PC-9 (cell line): ENCODE results near the gene RND3. TPM values are rescaled to one million over a fixed set of nuclear protein-coding genes. Genes with fewer than 3 reads are reported as not detected.

Experiments used
- BruUV-seq: library from RNA; stranded (reverse); fragments of 400-500 nt; replicated peaks from 2 replicates; lab custom pipeline; 2021; lab: Mats Ljungman, UMichigan
- CTCF ChIA-PET: fragments of 300-600 bp; sonication (Branson Sonifier 250); formaldehyde crosslinking; loops from one replicate; lab custom pipeline; 2022; ENCODE audit warnings: antibody characterized with exemption; lab: Charles Lee
- POLR2A ChIA-PET: fragments of 300-600 bp; sonication (Branson Sonifier 250); formaldehyde crosslinking; loops from one replicate; lab custom pipeline; 2022; ENCODE audit warnings: antibody characterized with exemption; ENCODE audit not compliant: unreplicated experiment; lab: Charles Lee
- DNase-seq, 2 experiments: peaks; one replicate each; pipeline versions ENCODE4 v3.0.0 to v3.0.0-alpha.2; 2015 to 2022; ENCODE audit warnings: mixed read lengths in 1 of 2
- H2AFZ ChIP-seq: fragments of 200-600 bp; sonication (generic); 2 replicates; pipeline ENCODE4 v1.8.1; 2017; ENCODE audit warnings: antibody characterized with exemption
- H3F3A ChIP-seq: fragments of 200-600 bp; sonication (generic); 2 replicates; pipeline ENCODE4 v1.8.1; 2017; ENCODE audit warnings: antibody characterized with exemption, mild to moderate bottlenecking, low read depth; ENCODE audit not compliant: insufficient read depth
- H3K27ac ChIP-seq: fragments of 200-600 bp; sonication (generic); 2 replicates; pipeline ENCODE4 v1.6.1; 2016; ENCODE audit warnings: mixed run types
- H3K27me3 ChIP-seq: fragments of 200-600 bp; sonication (generic); 2 replicates; pipeline ENCODE4 v1.6.1; 2016; ENCODE audit warnings: low read depth, mixed run types; ENCODE audit not compliant: insufficient read depth
- H3K36me3 ChIP-seq: fragments of 200-600 bp; sonication (generic); 2 replicates; pipeline ENCODE4 v1.6.1; 2016; ENCODE audit warnings: low read depth, mixed run types
- H3K4me1 ChIP-seq: fragments of 200-600 bp; sonication (generic); replicated peaks from 2 replicates; pipeline ENCODE4 v1.6.1; 2016; ENCODE audit warnings: mixed run types; ENCODE audit not compliant: insufficient read depth
- H3K4me2 ChIP-seq: fragments of 200-600 bp; sonication (generic); 2 replicates; pipeline ENCODE4 v1.6.1; 2017; ENCODE audit warnings: mixed run types
- H3K4me3 ChIP-seq: fragments of 200-600 bp; sonication (generic); 2 replicates; pipeline ENCODE4 v1.6.1; 2016; ENCODE audit warnings: mixed run types
- H3K79me2 ChIP-seq: fragments of 200-600 bp; sonication (generic); 2 replicates; pipeline ENCODE4 v1.6.1; 2017; ENCODE audit warnings: low read depth, mixed run types
- H3K9me2 ChIP-seq: fragments of 200-600 bp; sonication (generic); 2 replicates; pipeline ENCODE4 v1.8.1; 2017; ENCODE audit warnings: mild to moderate bottlenecking; ENCODE audit not compliant: insufficient read depth
- H3K9me3 ChIP-seq: fragments of 200-600 bp; sonication (generic); 2 replicates; pipeline ENCODE4 v1.8.1; 2016; ENCODE audit warnings: low read depth; ENCODE audit not compliant: insufficient read depth
- H4K20me1 ChIP-seq: fragments of 200-600 bp; sonication (generic); 2 replicates; pipeline ENCODE4 v1.8.1; 2017; ENCODE audit not compliant: insufficient read depth
- EZH2 ChIP-seq: fragments of 200-600 bp; sonication (generic); IDR thresholded peaks from 2 replicates; pipeline ENCODE4 v1.8.0; 2017; ENCODE audit warnings: antibody characterized with exemption, low read depth
- intact Hi-C: fragments of 100-400 bp; cut with micrococcal nuclease; formaldehyde crosslinking; loops from one replicate; pipeline ENCODE4 v1.10.0; 2022; ENCODE audit not compliant: unreplicated experiment
- total RNA-seq: library from RNA; stranded (reverse); gene quantifications from 2 replicates; pipeline ENCODE4 v1.2.3, GENCODE V29; 2021
- TF ChIP-seq, protein P1 (sequence below): fragments of 200-600 bp; sonication (generic); conservative IDR thresholded peaks from 2 replicates; pipeline ENCODE4 v1.6.1; 2017; ENCODE audit warnings: mixed run types, antibody characterized with exemption, mild to moderate bottlenecking, moderate library complexity

The RND3 gene
- total RNA-seq, 1 experiment from 2014 or later = 72.9 TPM

GRCh38 chr2:150485871-150486538 lies 1.5 kb downstream of the RND3 start:
- peak overlapping the region; percentile 92 for H3K27ac ChIP-seq
- H2AFZ ChIP-seq = no peak overlapping the region
- H3K27me3 ChIP-seq = no peaks in the 10 kb centered on the region
- H3K9me2 ChIP-seq = no peaks in the 10 kb centered on the region
- intact Hi-C loops = loop anchor here (2.0 to 10.0 kb wide), 4 partner anchors 426 to 753 kb away; no protein-coding TSS in a partner anchor
- H3K9me3 ChIP-seq = no peaks in the 10 kb centered on the region
- no TSS peak for BruUV-seq
- TF ChIP-seq EZH2 = no peak
- ChIA-PET CTCF (interaction anchor here (1.1 kb wide), 1 partner anchor 12 kb away, joined by 3 read pairs; no protein-coding TSS in a partner anchor), POLR2A (interaction anchor here (0.6 to 0.7 kb wide), 2 partner anchors 30 to 275 kb away, joined by 3 read pairs; no protein-coding TSS in a partner anchor)
- peaks cover 32% of the 10 kb centered on the region for H3K36me3 ChIP-seq
- H3K4me2 ChIP-seq = peak overlapping the region; percentile 74
- H3F3A ChIP-seq = peaks cover 19% of the 10 kb centered on the region
- H3K4me3 ChIP-seq = peak overlapping the region; percentile 93
- H3K4me1 ChIP-seq = peaks cover 34% of the 10 kb centered on the region
- H3K79me2 ChIP-seq = peaks cover 62% of the 10 kb centered on the region
- peaks cover 21% of the 10 kb centered on the region; the same call in 1 of the 2 replicates for H4K20me1 ChIP-seq
- DNase-seq = peak; percentile 57 to 71

DNA sequence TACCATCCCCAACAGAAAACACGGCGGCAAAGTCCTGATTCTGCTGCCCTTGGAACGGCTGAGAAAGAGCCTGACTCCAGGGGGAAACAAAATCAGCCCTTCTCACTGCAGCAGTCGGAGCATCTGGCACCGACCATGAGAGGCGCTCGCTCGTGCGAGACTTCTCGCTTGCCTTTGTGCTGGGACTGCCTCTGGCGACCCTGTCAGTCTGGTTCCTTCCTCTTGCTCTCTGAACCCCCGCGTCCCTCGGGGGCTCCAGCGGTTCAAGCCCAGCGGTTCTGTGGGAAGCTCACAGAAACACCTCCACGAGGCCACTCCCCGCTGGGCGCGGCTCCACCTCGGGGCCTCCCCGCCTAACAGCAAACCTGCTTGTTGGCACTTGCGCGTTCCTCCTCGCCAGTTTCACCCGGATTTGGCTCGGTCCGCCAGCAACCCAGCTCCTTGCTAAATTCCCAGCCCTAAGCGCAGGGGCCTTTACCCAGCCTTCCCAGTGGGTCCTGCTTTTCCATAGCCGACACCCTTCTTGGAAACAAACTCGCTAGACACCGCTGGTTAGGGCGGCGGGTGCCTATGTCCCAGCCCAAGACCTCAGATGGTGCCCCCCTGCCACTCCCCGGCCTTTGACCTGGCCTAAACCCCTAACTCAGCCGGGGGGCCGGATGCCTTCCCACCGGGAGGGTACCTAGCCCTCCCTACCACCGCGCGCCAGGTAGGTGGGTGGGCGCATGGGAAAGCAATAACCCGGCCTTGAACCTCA lies 2.2 kb downstream of the RND3 start:
- peaks cover 39% of the 10 kb centered on the region for H3K36me3 ChIP-seq
- peak; percentile 63 to 82 for DNase-seq
- ChIA-PET POLR2A (interaction anchor here (0.5 to 0.7 kb wide), 10 partner anchors 9 to 491 kb away, joined by 3 to 8 read pairs (median 4); no protein-coding TSS in a partner anchor), CTCF (interaction anchor here (1.1 to 1.3 kb wide), 2 partner anchors 11 to 890 kb away, joined by 3 to 4 read pairs; no protein-coding TSS in a partner anchor)
- peaks cover 21% of the 10 kb centered on the region; the same call in 1 of the 2 replicates for H4K20me1 ChIP-seq
- H3K4me3 ChIP-seq = peak overlapping the region; percentile 93
- peaks cover 69% of the 10 kb centered on the region for H3K79me2 ChIP-seq
- intact Hi-C loops = loop anchor here (5.0 to 10.0 kb wide), 2 partner anchors 427 to 750 kb away; no protein-coding TSS in a partner anchor
- no peaks in the 10 kb centered on the region for H3K27me3 ChIP-seq
- H3K4me2 ChIP-seq = peak overlapping the region; percentile 74
- H3K4me1 ChIP-seq = peaks cover 41% of the 10 kb centered on the region
- TF ChIP-seq EZH2 = no peak
- TF ChIP-seq, protein P1, sequence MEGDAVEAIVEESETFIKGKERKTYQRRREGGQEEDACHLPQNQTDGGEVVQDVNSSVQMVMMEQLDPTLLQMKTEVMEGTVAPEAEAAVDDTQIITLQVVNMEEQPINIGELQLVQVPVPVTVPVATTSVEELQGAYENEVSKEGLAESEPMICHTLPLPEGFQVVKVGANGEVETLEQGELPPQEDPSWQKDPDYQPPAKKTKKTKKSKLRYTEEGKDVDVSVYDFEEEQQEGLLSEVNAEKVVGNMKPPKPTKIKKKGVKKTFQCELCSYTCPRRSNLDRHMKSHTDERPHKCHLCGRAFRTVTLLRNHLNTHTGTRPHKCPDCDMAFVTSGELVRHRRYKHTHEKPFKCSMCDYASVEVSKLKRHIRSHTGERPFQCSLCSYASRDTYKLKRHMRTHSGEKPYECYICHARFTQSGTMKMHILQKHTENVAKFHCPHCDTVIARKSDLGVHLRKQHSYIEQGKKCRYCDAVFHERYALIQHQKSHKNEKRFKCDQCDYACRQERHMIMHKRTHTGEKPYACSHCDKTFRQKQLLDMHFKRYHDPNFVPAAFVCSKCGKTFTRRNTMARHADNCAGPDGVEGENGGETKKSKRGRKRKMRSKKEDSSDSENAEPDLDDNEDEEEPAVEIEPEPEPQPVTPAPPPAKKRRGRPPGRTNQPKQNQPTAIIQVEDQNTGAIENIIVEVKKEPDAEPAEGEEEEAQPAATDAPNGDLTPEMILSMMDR = no peak
- BruUV-seq = TSS peak; percentile 75
- H3K27ac ChIP-seq = peak overlapping the region; percentile 92
- no peaks in the 10 kb centered on the region for H3K9me2 ChIP-seq
- H3K9me3 ChIP-seq = no peaks in the 10 kb centered on the region
- no peak overlapping the region for H2AFZ ChIP-seq
- peaks cover 26% of the 10 kb centered on the region for H3F3A ChIP-seq

GRCh38 chr2:150484461-150485021 lies 2.9 kb downstream of the RND3 start:
- Histone ChIP-seq H3K27ac (peak overlapping the region; percentile 92), H4K20me1 (peaks cover 21% of the 10 kb centered on the region; the same call in 1 of the 2 replicates), H3F3A (peaks cover 34% of the 10 kb centered on the region), H3K9me2 (no peaks in the 10 kb centered on the region), H3K36me3 (peaks cover 44% of the 10 kb centered on the region), H3K4me3 (peak overlapping the region; percentile 93), H3K79me2 (peaks cover 77% of the 10 kb centered on the region), H3K4me2 (peak overlapping the region; percentile 74), H3K9me3 (no peaks in the 10 kb centered on the region), H3K4me1 (peaks cover 49% of the 10 kb centered on the region), H2AFZ (no peak overlapping the region), H3K27me3 (no peaks in the 10 kb centered on the region)
- no peak for DNase-seq
- ChIA-PET POLR2A (interaction anchor here (0.5 to 0.7 kb wide), 8 partner anchors 8 to 401 kb away, joined by 3 to 7 read pairs (median 4); no protein-coding TSS in a partner anchor), CTCF (interaction anchor here (1.1 to 1.3 kb wide), 2 partner anchors 10 to 890 kb away, joined by 3 to 4 read pairs; no protein-coding TSS in a partner anchor)
- TF ChIP-seq, protein P1 = no peak
- no peak for TF ChIP-seq EZH2
- no TSS peak for BruUV-seq
- intact Hi-C loops = loop anchor here (5.0 to 10.0 kb wide), 2 partner anchors 428 to 750 kb away; no protein-coding TSS in a partner anchor
